GM19193 (cell line): Measurements from ENCODE around the gene KRT83.

Experiments
- POLR2A ChIP-seq: IDR thresholded peaks from 4 replicates; pipeline ENCODE4 v1.6.1; 2011; ENCODE audit not compliant: insufficient read depth, insufficient read length; ENCODE audit errors: extremely low read depth

The KRT83 gene

GRCh38 chr12:52346593-52346992 lies 25.4 kb upstream of the KRT83 start:
- no peak for TF ChIP-seq POLR2A

DNA sequence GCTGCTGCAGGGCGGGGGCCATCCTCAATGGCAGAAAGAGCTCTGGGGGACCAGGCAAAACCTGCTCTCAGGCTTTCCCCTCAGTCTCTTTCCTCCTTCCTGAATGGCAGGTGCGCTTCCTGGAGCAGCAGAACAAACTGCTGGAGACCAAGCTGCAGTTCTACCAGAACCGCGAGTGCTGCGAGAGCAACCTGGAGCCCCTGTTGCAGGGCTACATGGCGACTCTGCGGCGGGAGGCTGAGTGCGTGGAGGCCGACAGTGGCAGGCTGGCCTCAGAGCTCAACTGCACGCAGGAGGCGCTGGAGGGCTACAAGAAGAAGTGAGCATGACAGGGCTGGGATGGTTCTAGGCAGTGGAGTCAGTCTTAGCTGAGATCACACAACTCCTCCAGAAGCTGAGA lies 22.9 kb upstream of the KRT83 start:
- no peak for TF ChIP-seq POLR2A

GRCh38 chr12:52343550-52343949 lies 22.4 kb upstream of the KRT83 start:
- TF ChIP-seq POLR2A = no peak

DNA sequence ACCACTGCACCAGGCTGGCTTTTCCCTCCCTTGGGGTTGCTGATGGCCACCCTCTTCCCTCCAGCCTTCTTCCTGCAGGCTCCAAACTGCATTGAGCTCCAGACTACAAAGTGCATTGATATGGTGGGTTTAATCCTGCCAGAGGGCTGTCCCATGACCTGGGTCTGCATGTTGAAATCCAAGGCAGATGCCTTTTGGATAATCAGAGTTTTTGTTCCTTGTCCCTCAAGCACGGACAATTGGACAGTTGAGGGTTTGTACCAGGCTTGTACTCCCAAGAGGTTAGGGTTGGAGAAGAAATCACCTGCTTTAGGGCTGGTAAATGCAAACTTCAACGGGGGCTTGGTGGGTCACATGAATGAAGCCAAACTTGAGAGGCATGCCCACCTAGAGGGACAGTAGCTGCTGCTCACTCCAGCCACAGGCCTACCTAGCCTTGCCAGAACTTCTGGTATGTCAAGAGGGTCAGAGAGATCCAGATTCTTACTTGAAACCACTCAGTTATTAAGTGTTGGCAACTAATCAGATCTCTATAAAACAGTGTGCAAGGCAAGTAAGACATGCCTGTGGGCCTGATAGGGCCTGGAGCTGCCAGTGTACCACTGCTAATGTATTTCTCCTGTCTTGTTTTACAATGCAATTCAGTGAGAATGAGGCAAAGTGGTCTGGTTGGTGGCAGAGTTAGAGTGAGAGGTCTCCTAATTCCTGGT lies 21.7 kb upstream of the KRT83 start:
- no peak for TF ChIP-seq POLR2A

DNA sequence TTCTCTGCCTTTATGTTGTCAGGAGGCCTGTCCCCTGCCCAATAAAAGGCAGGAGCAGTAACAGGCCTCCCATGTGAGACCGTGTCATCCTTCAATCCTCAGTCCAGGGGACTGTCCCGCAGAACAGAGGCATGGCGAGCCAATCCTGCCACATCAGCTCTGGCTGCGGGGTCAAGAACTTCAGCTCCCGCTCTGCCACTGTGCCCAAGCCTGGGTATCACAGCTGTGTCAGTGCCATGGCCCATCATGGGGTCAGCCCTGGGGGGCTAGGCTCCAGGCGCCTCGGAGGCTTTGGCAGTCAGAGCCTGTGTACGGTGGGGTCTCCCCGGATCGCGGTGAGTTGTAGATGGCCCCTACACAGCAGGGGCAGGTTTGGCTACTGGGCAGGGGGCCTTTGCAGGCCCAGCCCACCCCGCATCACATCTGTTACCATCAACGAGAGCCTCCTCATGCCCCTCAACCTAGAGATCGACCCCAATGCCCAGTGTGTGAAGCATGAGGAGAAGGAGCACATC lies 19.9 kb upstream of the KRT83 start:
- no peak for TF ChIP-seq POLR2A

- no peak for TF ChIP-seq POLR2A
Observed at GRCh38 chr12:52338241-52338960, 17.2 kb upstream of the KRT83 start.

DNA sequence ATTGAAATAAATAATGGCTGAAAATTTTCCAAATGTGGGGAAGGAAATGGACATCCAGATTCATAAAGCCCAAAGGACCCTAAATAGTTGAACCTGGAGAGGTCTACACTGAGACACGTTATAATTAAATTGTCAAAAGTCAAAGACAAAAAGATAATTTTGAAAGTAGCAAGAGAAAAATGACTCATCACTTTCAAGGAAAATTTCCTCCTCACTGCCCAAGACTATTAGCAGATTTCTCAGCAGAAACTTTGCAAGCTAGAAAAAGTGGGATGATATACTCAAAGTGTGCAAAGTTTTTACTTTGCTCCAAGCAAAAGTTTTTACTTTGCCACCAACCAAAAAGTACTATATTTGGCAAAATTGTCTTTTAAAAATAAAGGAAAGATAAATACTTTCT lies 15.9 kb upstream of the KRT83 start:
- TF ChIP-seq POLR2A = no peak

DNA sequence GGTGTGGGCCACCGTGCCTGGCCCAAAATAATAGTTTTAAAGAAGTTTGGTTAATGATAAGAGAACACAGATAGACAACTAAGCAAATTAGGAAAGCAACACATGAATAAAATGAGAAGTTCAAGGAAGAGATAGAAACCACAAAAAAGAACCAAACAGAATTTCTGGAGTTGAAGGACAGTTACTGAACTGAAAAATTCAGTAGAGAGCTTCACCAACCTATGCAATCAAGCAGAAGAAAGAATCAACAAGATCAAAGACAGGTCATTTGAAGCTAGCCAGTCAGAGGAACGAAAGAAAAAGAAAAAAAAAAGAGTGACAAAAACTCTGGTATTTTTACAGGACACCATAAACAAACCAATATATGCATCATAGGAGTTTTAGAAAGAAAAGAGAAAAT lies 15.4 kb upstream of the KRT83 start:
- no peak for TF ChIP-seq POLR2A

DNA sequence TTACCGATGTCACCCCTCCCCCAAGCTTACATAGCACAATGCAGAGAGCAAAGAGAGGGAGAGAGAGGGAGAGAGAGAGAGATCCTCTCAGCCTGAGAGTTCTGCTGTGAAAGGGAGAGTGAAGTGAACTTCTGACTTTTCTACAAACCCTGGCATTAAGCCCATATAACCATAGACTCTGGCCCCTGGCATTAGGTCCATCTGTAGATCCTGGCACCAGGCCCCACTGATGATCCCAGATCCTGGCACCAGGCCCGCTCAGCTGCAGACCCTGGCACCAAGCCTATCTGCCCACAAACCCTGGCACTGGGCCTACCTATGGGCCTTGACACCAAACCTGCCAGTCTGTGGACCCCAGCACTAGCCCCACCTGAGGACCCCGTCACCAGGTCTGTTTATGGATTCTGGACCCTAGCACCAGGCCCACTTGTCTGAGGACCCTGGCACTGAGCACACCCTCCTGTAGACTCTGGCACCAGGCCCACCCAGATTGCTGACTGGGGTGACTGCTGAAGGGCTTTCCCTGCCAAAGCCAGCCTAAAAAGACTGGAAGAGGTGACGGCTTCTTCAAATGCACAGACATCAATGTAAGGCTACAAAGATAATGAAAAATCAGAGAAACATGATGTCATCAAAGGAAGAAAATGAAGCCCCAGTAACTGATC lies 14.5 kb upstream of the KRT83 start:
- TF ChIP-seq POLR2A = no peak

GRCh38 chr12:52334185-52334584 lies 13.0 kb upstream of the KRT83 start:
- no peak for TF ChIP-seq POLR2A

DNA sequence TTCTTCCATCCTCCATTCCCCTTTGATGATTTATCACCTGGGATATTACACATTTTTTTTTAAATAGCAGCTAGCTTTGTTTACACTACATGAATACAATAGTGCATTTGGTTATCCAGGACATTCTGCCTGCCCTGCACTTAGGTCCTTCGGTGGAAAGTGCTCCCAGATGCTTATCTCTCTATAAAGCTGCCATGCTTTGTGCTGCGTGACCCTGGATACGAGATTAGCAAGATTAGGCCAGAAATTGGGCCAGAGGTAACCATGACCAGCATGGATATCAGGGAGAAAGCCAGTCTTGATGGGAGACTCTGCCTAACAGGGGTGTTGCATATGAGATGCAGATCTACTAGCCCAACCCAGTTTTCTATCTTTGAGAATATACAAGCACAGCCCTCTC lies 12.1 kb upstream of the KRT83 start:
- TF ChIP-seq POLR2A = no peak

DNA sequence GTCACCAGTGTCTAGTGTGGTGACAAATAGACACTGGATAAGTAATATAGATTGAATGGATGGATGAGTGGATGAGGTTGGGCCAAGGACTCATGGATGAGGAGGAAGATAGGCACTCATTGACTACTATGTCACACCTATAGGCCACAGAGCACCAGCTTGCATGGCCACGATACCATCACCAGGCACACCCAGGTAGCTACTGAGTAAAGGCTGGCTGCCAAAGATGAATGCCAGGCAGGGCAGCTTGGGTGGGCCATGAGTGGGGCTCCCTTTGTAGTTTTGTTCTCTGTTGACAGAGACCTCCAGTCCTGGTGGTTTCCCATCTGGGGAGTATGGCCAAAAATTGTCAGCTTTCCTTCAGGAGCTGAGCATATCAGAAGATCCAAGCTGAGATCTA lies 11.2 kb upstream of the KRT83 start:
- TF ChIP-seq POLR2A = no peak

DNA sequence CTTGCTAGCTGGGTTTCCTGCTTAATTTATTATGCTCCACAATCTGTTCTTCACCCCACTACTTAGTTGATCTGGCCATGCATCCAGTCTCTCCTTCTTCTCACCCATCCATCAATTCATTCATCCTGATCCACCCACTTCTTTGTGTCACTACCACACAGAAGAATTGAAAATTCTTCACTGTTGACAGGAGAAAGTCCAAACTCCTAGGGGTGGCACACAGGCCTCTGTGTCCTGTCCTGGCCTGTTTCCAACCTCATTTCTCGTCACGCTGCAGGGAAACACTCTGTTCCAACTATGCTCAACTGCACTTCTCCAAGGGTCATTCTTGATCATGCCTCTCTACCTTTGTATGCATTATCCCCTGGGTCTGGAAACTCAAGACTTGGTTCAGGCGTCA lies 10.6 kb upstream of the KRT83 start:
- no peak for TF ChIP-seq POLR2A

- TF ChIP-seq POLR2A = no peak
Observed at GRCh38 chr12:52331039-52331438, 9.8 kb upstream of the KRT83 start.

DNA sequence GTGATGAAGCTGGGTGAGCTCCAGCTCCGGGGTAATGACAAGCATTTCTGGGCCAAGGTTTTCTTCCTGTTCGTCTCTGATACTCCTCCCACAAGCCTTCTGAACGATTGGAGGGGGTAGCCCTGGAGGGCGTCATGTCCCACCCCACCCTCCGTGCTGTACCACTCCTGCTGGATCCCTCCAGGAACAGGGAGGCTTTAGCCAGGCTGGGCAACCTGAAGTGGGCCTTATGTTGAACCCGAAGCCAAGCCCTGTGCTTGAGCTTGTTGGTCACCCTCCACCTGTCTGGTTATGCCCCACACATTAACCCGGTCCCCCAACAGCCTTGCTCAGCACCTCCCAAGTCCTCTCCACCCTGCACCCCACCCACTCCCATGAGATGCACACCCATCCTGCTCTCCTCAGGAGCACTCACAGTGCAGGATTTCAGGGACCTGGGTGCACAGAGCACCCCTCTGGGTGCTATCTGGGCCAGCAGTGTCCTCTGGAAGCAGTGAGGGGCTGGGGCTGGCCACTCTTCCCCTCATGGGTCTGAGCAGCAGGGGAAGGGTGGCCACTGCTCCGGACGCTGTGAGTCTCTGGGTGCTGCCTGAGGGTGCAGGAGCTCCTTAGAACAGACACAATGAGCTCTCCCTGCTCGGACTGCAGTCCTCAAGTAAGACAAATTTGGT lies 6.8 kb upstream of the KRT83 start:
- TF ChIP-seq POLR2A = no peak

- TF ChIP-seq POLR2A = no peak
Observed at GRCh38 chr12:52327052-52327829, 6.0 kb upstream of the KRT83 start.

- TF ChIP-seq POLR2A = no peak
Observed at GRCh38 chr12:52324153-52324444, 2.9 kb upstream of the KRT83 start.
